Panc1 (cell line): ENCODE data around the gene ZNF710. TPM values are rescaled to one million over a fixed set of nuclear protein-coding genes. Genes with fewer than 3 reads are reported as not detected.

Experiments
- ATAC-seq: fragments of 200-7000 bp; cut with Tn5 transposase; 2 replicates; pipeline ENCODE4 v1.9.1; 2020; ENCODE audit warnings: mild to moderate bottlenecking, moderate library complexity
- BruUV-seq: library from RNA; stranded (reverse); fragments of 400-500 nt; replicated peaks from 2 replicates; lab custom pipeline; 2021; lab: Mats Ljungman, UMichigan
- CTCF ChIA-PET: fragments of 300-600 bp; sonication (Branson Sonifier 250); formaldehyde crosslinking; loops from one replicate; lab custom pipeline; 2022; ENCODE audit warnings: antibody characterized with exemption; lab: Charles Lee
- POLR2A ChIA-PET: fragments of 300-600 bp; sonication (Branson Sonifier 250); formaldehyde crosslinking; loops from one replicate; lab custom pipeline; 2022; ENCODE audit warnings: antibody characterized with exemption; lab: Charles Lee
- DNase-seq: peaks from one replicate; pipeline ENCODE4 v3.0.0-alpha.2; 2010; ENCODE audit warnings: low read depth, low spot score
- H3K27ac ChIP-seq: 2 replicates; pipeline ENCODE4 v1.5.1; 2011; ENCODE audit warnings: mild to moderate bottlenecking, low read length, inconsistent platforms
- H3K27me3 ChIP-seq: fragments of 200-500 bp; sonication (Bioruptor generic); 2 replicates; pipeline ENCODE4 v1.6.0; 2014; ENCODE audit warnings: low read length, inconsistent platforms; ENCODE audit not compliant: control insufficient read depth, insufficient read depth
- H3K36me3 ChIP-seq: fragments of 200-500 bp; sonication (Bioruptor generic); 2 replicates; pipeline ENCODE4 v1.5.1; 2014; ENCODE audit warnings: inconsistent platforms, mild to moderate bottlenecking, low read length, moderate library complexity; ENCODE audit not compliant: control insufficient read depth, insufficient read depth
- H3K4me1 ChIP-seq: 2 replicates; pipeline ENCODE4 v1.5.1; 2011; ENCODE audit warnings: inconsistent platforms, mild to moderate bottlenecking, low read length, moderate library complexity; ENCODE audit not compliant: control insufficient read depth, insufficient read depth
- H3K4me3 ChIP-seq, 2 experiments: 2 replicates each; pipeline ENCODE4 v1.5.1; 2011 to 2012; ENCODE audit warnings: low read depth in 2 of 2, low read length in 2 of 2, mild to moderate bottlenecking in 2 of 2, inconsistent platforms in 1 of 2, moderate library complexity in 1 of 2
- H3K9me3 ChIP-seq: fragments of 200-500 bp; sonication (Bioruptor generic); 2 replicates; pipeline ENCODE4 v1.5.1; 2014; ENCODE audit warnings: low read depth, mild to moderate bottlenecking, inconsistent platforms, low read length, moderate library complexity; ENCODE audit not compliant: control insufficient read depth, insufficient read depth
- POLR2AphosphoS5 ChIP-seq: IDR thresholded peaks from 2 replicates; pipeline ENCODE4 v1.6.1; 2012; ENCODE audit warnings: mild to moderate bottlenecking, low read depth, low read length, moderate library complexity
- REST ChIP-seq, 2 experiments: IDR thresholded peaks; 2 replicates each; pipeline ENCODE4 v1.6.1; 2011 to 2012; ENCODE audit warnings: low read depth in 2 of 2, control low read depth in 1 of 2, low read length in 1 of 2, mild to moderate bottlenecking in 1 of 2, moderate library complexity in 1 of 2; ENCODE audit not compliant: insufficient read depth in 1 of 2
- SIN3A ChIP-seq: IDR thresholded peaks from 2 replicates; pipeline ENCODE4 v1.6.1; 2012; ENCODE audit warnings: low read depth, mild to moderate bottlenecking, low read length, moderate library complexity, borderline replicate concordance; ENCODE audit not compliant: insufficient read depth
- TCF7L2 ChIP-seq: IDR thresholded peaks from 2 replicates; pipeline ENCODE4 v1.6.1; 2011; ENCODE audit warnings: mild to moderate bottlenecking, low read depth, low read length, inconsistent platforms
- in situ Hi-C: cut with HindIII; loops from 2 replicates; pipeline ENCODE4 v1.10.0; 2016; ENCODE audit warnings: low sequenced_read_pairs, low pct_unique_long_range_greater_than_20kb
- intact Hi-C: fragments of 100-400 bp; cut with micrococcal nuclease; formaldehyde crosslinking; loops from one replicate; pipeline ENCODE4 v1.10.0; 2022; ENCODE audit not compliant: unreplicated experiment
- total RNA-seq: library from RNA; stranded (reverse); gene quantifications from one replicate; pipeline ENCODE4 v1.2.1, GENCODE V29; 2021; ENCODE audit not compliant: unreplicated experiment
- TF ChIP-seq, protein P1 (sequence below): fragments of 450-650 bp; IDR thresholded peaks from 2 replicates; pipeline ENCODE4 v1.5.1; 2017; ENCODE audit warnings: mild to moderate bottlenecking

The ZNF710 gene
- total RNA-seq, 1 experiment from 2014 or later = 15.8 TPM

GRCh38 chr15:90062462-90062932 lies 61.4 kb downstream of the ZNF710 start:
- Histone ChIP-seq H3K27me3 (no peaks in the 10 kb centered on the region), H3K4me3 (no peak overlapping the region), H3K4me1 (peaks cover 26% of the 10 kb centered on the region), H3K9me3 (no peaks in the 10 kb centered on the region), H3K36me3 (no peaks in the 10 kb centered on the region), H3K27ac (peak overlapping the region; percentile 31)
- no peak for TF ChIP-seq SIN3A
- TF ChIP-seq, protein P1, sequence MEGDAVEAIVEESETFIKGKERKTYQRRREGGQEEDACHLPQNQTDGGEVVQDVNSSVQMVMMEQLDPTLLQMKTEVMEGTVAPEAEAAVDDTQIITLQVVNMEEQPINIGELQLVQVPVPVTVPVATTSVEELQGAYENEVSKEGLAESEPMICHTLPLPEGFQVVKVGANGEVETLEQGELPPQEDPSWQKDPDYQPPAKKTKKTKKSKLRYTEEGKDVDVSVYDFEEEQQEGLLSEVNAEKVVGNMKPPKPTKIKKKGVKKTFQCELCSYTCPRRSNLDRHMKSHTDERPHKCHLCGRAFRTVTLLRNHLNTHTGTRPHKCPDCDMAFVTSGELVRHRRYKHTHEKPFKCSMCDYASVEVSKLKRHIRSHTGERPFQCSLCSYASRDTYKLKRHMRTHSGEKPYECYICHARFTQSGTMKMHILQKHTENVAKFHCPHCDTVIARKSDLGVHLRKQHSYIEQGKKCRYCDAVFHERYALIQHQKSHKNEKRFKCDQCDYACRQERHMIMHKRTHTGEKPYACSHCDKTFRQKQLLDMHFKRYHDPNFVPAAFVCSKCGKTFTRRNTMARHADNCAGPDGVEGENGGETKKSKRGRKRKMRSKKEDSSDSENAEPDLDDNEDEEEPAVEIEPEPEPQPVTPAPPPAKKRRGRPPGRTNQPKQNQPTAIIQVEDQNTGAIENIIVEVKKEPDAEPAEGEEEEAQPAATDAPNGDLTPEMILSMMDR = no peak
- no peak for TF ChIP-seq TCF7L2
- TF ChIP-seq POLR2AphosphoS5 = no peak
- TF ChIP-seq REST (IDR thresholded peaks at IDR 0.05; ENCODE audit: insufficient read depth in 1 of 2, low read depth in 2 of 2, low read length in 1 of 2) = no peak
- ChIA-PET CTCF (interaction anchor here (0.6 kb wide), 1 partner anchor 17 kb away, joined by 10 read pairs; no protein-coding TSS in a partner anchor), POLR2A (no interaction called here)
- intact Hi-C loops = no loop called here
- BruUV-seq = no TSS peak
- ATAC-seq (no peak), DNase-seq (no peak)
- in situ Hi-C loops = no loop called here

DNA sequence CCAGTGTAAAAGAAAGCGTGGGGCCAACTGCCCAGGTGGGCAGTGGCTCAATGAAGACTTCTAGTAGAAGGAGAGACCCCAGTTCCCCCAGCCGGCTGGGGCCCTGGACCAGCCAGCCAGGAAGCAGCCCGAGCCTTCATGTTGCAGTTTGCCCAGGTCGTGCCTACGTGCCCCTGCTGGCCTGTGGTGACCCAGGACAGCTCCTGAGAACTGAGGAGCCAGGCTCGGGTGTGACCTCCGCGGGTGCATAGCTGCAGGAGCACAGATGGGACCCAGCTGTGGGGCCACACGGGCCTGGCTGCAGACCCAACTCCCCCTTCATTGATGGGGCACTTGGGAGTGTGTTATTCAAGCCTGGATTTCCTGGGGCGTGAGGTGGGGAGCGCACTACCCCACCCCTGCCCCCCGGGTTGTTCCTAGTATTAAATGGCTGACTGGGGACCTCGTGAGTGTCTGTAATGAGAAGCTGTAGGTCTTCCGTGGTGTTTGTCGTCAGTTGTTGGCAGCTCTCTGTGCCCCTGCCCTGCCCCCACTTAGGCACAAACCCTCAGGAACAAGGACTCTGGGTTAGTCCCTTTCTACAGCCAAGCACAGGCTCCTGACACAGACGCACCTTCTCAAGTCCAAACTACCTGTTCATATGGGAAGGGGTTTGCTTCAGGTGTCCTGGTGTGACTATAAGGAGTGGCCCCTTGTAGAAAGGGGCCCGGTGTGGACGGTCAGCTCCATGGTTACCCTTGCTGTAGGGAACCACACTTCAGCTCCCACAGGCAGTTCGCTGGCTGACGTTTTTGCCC lies 62.0 kb downstream of the ZNF710 start:
- H3K9me3 ChIP-seq = no peaks in the 10 kb centered on the region
- DNase-seq (no peak), ATAC-seq (peak; percentile 21; the same call in 1 of the 2 replicates)
- H3K4me3 ChIP-seq = no peak overlapping the region
- POLR2A ChIA-PET = no interaction called here
- no peak overlapping the region; the same call in 1 of the 2 replicates for H3K27ac ChIP-seq
- TF ChIP-seq TCF7L2 (no peak), POLR2AphosphoS5 (no peak), REST (IDR thresholded peaks at IDR 0.05; ENCODE audit: insufficient read depth in 1 of 2, low read depth in 2 of 2, low read length in 1 of 2) (no peak), SIN3A (no peak)
- TF ChIP-seq, protein P1 = no peak
- no peaks in the 10 kb centered on the region for H3K27me3 ChIP-seq
- in situ Hi-C loops (no loop called here), intact Hi-C loops (no loop called here)
- no TSS peak for BruUV-seq
- CTCF ChIA-PET = interaction anchor here (0.6 kb wide), 1 partner anchor 169 kb away, joined by 4 read pairs; no protein-coding TSS in a partner anchor
- H3K4me1 ChIP-seq = peaks cover 26% of the 10 kb centered on the region
- no peaks in the 10 kb centered on the region for H3K36me3 ChIP-seq
